Small intestine (tissue), 7 donors: ENCODE data around the gene ZNF362. TPM values are rescaled to one million over a fixed set of nuclear protein-coding genes. Genes with fewer than 3 reads are reported as not detected.

ENCODE experiments used
- DNase-seq, 2 donors: peaks; one replicate each; pipeline versions ENCODE4 v3.0.0 to v3.0.0-alpha.2; 2013
- FAIRE-seq: peaks from 2 replicates; lab custom pipeline; 2012; peaks lifted over from hg19 to GRCh38; lab: Jason Lieb, UNC
- H3K27ac ChIP-seq, 3 donors: one replicate each; pipeline ENCODE4 v1.5.1; 2013; ENCODE audit warnings: low read length in 2 of 3, mild to moderate bottlenecking in 2 of 3, control low read depth in 1 of 3, inconsistent platforms in 1 of 3, low read depth in 1 of 3, moderate library complexity in 1 of 3
- H3K27me3 ChIP-seq, 3 donors: one replicate each; pipeline ENCODE4 v1.6.1; 2013; ENCODE audit warnings: low read length in 3 of 3, inconsistent platforms in 1 of 3; ENCODE audit not compliant: control insufficient read depth in 3 of 3, insufficient read depth in 3 of 3
- H3K36me3 ChIP-seq, 3 donors: one replicate each; pipeline ENCODE4 v1.6.1; 2013; ENCODE audit warnings: low read length in 3 of 3, inconsistent platforms in 1 of 3, low read depth in 1 of 3, mild to moderate bottlenecking in 1 of 3, moderate library complexity in 1 of 3; ENCODE audit not compliant: control insufficient read depth in 3 of 3, insufficient read depth in 2 of 3
- H3K4me1 ChIP-seq, 3 donors: one replicate each; pipeline ENCODE4 v1.6.1; 2013; ENCODE audit warnings: low read length in 2 of 3, inconsistent platforms in 1 of 3, low read depth in 1 of 3, mild to moderate bottlenecking in 1 of 3, moderate library complexity in 1 of 3; ENCODE audit not compliant: control insufficient read depth in 3 of 3, insufficient read depth in 2 of 3
- H3K4me3 ChIP-seq, 3 donors: one replicate each; pipeline ENCODE4 v1.5.1; 2013; ENCODE audit warnings: low read length in 3 of 3, control low read depth in 1 of 3, inconsistent platforms in 1 of 3, low read depth in 1 of 3, mild to moderate bottlenecking in 1 of 3, moderate library complexity in 1 of 3
- H3K9me3 ChIP-seq, 2 donors: one replicate each; pipeline ENCODE4 v1.6.1; 2013; ENCODE audit warnings: low read depth in 1 of 2, low read length in 1 of 2; ENCODE audit not compliant: control insufficient read depth in 2 of 2, insufficient read depth in 1 of 2
- WGBS, 3 donors: extraction: QIAGEN DNeasy Blood & Tissue Kit; methylation state at CpG; one replicate each; pipeline ENCODE4 v1.1.7; 2013; 5-methylcytosine and 5-hydroxymethylcytosine counted together
- polyA plus RNA-seq, 4 donors: library from polyadenylated mRNA; stranded (reverse) in 3 of 4; unstranded in 1 of 4; fragments of 200-250 nt in 3 of 4; fragments of 120-200 nt in 1 of 4; gene quantifications; one replicate each; pipeline versions ENCODE4 v1.2.1 to v1.2.3, GENCODE V29; 2013
- donor health status: healthy with polysubstance abuse.
- donor health status: control.
- donor health status: control.
- donor health status: Bipolar disorder and iron deficiency.
- donor health status: healthy.

Gene ZNF362
- polyA plus RNA-seq, 4 donors: 3.1 to 27.1 (median 8.1) TPM

GRCh38 chr1:33346927-33347649 is 90.8 kb downstream of the ZNF362 start:
- 12 to 23% (median 20%) methylated on average over 2 of the region's 2 CpGs for WGBS, 3 donors
- Histone ChIP-seq H3K4me1 (peaks cover 7 to 42% (median 12%) of the 10 kb centered on the region in 3 donors), H3K9me3 (no peaks in the 10 kb centered on the region), H3K4me3 (peak overlapping the region in 2 of 3 donors; percentile 74 to 94), H3K27ac (peak overlapping the region; percentile 81 to 96 (median 88)), H3K27me3 (no peaks in the 10 kb centered on the region), H3K36me3 (peaks cover 0 to 17% (median 0%) of the 10 kb centered on the region in 3 donors)
- DNase-seq (peak; percentile 60 to 71), FAIRE-seq (no peak)

GRCh38 chr1:33347650-33347992 is 91.3 kb downstream of the ZNF362 start:
- H3K4me3 ChIP-seq: peak overlapping the region; percentile 27 to 94 (median 74)

GRCh38 chr1:33348194-33348593 is 91.9 kb downstream of the ZNF362 start:
- peaks cover 5 to 35% (median 7%) of the 10 kb centered on the region in 3 donors for H3K4me1 ChIP-seq
- H3K36me3 ChIP-seq: peaks cover 0 to 7% (median 0%) of the 10 kb centered on the region in 3 donors
- DNase-seq: no peak
- H3K27ac ChIP-seq: peak overlapping the region; percentile 81 to 96 (median 88)
- H3K9me3 ChIP-seq: no peaks in the 10 kb centered on the region
- FAIRE-seq: no peak
- peak overlapping the region; percentile 74 to 94 (median 75) for H3K4me3 ChIP-seq
- 34 to 44% (median 35%) methylated on average over 2 of the region's 2 CpGs for WGBS, 3 donors
- no peaks in the 10 kb centered on the region for H3K27me3 ChIP-seq

More at GRCh38 chr1:33347650-33347992, 91.3 kb downstream of the ZNF362 start:
- 21 to 29% (median 26%) methylated on average over 5 of the region's 5 CpGs for WGBS, 3 donors
- H3K27ac ChIP-seq: peak overlapping the region; percentile 81 to 96 (median 88)
- H3K9me3 ChIP-seq: no peaks in the 10 kb centered on the region
- DNase-seq (peak; percentile 32 to 49), FAIRE-seq (no peak)
- H3K4me1 ChIP-seq: peaks cover 7 to 36% (median 9%) of the 10 kb centered on the region in 3 donors
- no peaks in the 10 kb centered on the region for H3K27me3 ChIP-seq
- peaks cover 0 to 11% (median 0%) of the 10 kb centered on the region in 3 donors for H3K36me3 ChIP-seq

GRCh38 chr1:33348676-33349080 is 92.4 kb downstream of the ZNF362 start:
- Histone ChIP-seq H3K27ac (peak overlapping the region; percentile 81 to 96 (median 88)), H3K4me3 (peak overlapping the region; percentile 74 to 94 (median 75)), H3K4me1 (peaks cover 4 to 31% (median 7%) of the 10 kb centered on the region in 3 donors), H3K27me3 (no peaks in the 10 kb centered on the region), H3K9me3 (no peaks in the 10 kb centered on the region), H3K36me3 (peaks cover 0 to 9% (median 0%) of the 10 kb centered on the region in 3 donors)
- FAIRE-seq (no peak), DNase-seq (peak; percentile 54 to 59)
- 0 to 4% (median 3%) methylated on average over 11 of the region's 11 CpGs for WGBS, 3 donors

DNA sequence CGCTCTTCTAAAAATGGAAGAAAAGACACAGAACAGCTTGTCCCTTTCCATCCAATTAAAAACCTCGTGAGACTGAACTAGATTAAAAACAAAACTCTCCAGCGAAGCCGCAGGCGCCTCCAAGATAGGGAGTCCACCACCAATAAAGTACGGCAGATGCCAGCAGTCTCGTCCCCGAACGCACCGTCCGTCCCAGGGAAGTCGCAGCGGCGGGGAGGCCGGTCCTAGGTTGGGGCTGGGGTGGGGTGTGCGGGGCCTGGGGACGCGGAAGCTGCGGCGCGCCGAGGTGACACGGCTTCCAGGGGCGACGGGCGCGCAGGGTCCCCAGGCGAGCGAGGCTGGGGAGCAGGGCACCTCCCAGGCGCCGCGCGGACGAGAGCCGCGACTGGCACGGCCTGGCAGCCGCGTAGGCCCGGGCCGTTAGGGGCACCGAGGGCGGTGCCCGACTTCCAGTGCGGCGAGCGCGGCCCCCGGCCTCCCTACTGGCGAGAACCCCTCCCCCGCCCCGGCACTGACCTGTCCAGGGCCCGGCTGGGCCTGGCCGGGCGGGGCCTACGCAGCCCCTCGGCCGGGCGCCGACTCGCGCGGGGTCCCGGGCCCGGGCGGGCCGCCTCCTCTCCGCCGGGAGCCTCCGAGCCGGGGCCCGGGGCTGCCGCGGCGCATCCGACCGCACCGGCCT is 92.9 kb downstream of the ZNF362 start:
- WGBS, 3 donors: 0 to 1% (median 0%) methylated on average over 40 to 78 of the region's 78 CpGs
- FAIRE-seq (no peak), DNase-seq (peak; percentile 40 to 70)
- H3K36me3 ChIP-seq: peaks cover 0 to 14% (median 0%) of the 10 kb centered on the region in 3 donors
- H3K27me3 ChIP-seq: no peaks in the 10 kb centered on the region
- peak overlapping the region; percentile 81 to 96 (median 88) for H3K27ac ChIP-seq
- H3K4me1 ChIP-seq: peaks cover 2 to 29% (median 7%) of the 10 kb centered on the region in 3 donors
- no peaks in the 10 kb centered on the region for H3K9me3 ChIP-seq
- peak overlapping the region; percentile 74 to 94 (median 75) for H3K4me3 ChIP-seq

DNA sequence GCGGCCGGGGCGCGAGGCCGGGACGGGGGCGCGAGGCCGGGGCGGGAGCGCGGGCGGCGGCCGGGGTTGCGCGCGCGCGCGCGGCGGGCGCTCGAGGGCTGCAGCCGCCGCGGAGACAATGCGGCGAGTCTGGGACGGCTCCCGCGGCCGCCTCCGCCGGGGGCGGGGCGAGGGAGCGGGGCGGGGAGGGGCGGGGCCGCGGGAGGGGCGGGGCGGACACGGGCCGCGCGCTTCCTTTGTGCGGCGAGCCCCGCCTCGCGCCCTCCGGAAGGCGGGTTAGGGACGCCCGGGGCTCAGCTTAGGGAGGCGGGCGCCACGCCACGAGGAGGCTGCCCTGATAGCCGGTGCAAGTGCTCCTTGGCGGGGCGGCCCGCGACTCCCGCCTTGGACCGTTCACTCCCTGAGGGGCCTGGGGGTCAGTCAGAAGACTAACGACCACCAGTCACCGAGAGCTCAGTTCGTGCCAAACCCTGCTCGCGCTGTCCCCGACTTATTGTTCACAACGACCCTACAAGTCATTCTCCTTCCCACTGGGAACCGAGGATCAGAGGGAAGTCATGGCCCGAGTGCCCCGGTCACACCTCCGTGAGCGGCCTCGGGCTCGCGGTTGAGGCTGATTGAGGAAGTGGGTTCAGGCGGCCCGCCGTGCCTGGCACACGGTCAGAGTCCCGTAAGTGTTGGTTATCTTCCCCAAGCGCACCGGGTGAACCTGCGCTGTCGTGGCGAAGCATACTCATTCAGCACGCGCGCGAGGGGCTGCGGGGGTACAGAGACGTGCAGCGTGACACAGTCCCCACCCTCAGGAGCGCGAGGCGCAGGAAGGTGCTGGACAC is 93.7 kb downstream of the ZNF362 start:
- Histone ChIP-seq H3K9me3 (no peaks in the 10 kb centered on the region), H3K4me3 (peak overlapping the region; percentile 72 to 94 (median 75)), H3K4me1 (peaks cover 0 to 29% (median 7%) of the 10 kb centered on the region in 3 donors), H3K36me3 (peaks cover 0 to 18% (median 0%) of the 10 kb centered on the region in 3 donors), H3K27me3 (no peaks in the 10 kb centered on the region), H3K27ac (peak overlapping the region; percentile 86 to 96 (median 94))
- 0 to 1% (median 0%) methylated on average over 49 to 104 of the region's 104 CpGs for WGBS, 3 donors
- no peak for FAIRE-seq
- peak; percentile 87 to 91 for DNase-seq
